Measurements from ENCODE around the gene UGGT2. TPM values are rescaled to one million over a fixed set of nuclear protein-coding genes. Genes with fewer than 3 reads are reported as not detected.

UGGT2 gene
- total and polyA plus RNA-seq, 9 of the 15 experiments (the other 6 are each of a cell fraction or from before 2014, with no cell fraction given), result 3.5 to 24.5 (median 18.3) TPM

DNA sequence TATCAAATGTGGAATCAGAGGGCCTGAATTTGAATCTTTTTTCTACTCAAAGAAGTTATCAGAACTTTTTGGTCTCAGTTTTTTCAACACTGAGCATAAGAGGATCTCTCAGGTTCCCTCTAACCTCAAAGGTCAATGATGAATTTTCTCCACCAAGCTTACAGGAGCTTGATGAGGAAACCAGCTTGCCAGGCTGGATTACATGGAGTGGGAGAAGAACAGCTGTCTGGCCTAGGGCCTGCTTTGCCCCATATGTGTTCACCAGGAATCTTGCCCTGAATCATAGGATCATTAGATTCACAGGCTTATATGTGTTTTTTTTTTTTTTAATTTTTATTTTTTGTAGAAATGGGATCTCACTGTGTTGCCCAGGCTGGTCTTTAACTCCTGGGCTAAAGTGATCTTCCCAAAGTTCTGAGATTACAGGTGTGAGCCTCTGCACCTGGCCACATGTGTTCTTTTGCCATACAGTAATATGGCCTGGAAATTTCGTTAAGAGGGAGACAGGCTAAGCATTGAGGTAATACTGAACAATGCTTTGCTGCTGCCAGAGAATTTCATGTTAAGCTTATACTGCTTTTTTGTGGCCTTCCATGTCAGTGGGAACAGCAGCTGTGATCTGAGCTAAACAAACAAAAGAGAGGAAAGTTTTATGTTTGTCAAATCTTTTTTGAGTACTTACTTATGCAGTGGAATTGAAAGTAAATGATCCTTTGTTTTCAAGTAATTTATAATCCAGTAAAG lies 265.7 kb downstream of the UGGT2 start:
- no peaks in the 10 kb centered on the region for H3K79me2 ChIP-seq (ENCODE audit: control insufficient read depth, insufficient read depth, low read length)
- peaks cover 45% of the 10 kb centered on the region; the same call in 2 of the 3 replicates for H3K36me3 ChIP-seq (ENCODE audit: control insufficient read depth, insufficient read depth, low read length)
- no peaks in the 10 kb centered on the region for H3K9me3 ChIP-seq (replicated peaks; ENCODE audit: control insufficient read depth, insufficient read depth, low read depth, low read length)
- no peak overlapping the region for H2AFZ ChIP-seq (ENCODE audit: low read depth, low read length)
- intact Hi-C loops (cut with micrococcal nuclease) (no loop called here), in situ Hi-C loops (cut with MboI) (no loop called here)
- H3K27ac ChIP-seq (ENCODE audit: extremely low read depth, low read depth, low read length), result no peak overlapping the region
- no peaks in the 10 kb centered on the region for H3K9me1 ChIP-seq (ENCODE audit: control insufficient read depth, insufficient read depth, low read length)
- H3K9ac ChIP-seq (ENCODE audit: insufficient read depth in 1 of 2, low read depth in 2 of 2, low read length in 2 of 2), result no peak overlapping the region
- no peaks in the 10 kb centered on the region for H3K4me1 ChIP-seq (replicated peaks in 1 of 2; ENCODE audit: control insufficient read depth in 2 of 2, insufficient read depth in 2 of 2, low read length in 2 of 2)
- WGBS (ENCODE audit: insufficient coverage, low coverage, missing lambda C conversion rate), result 8% methylated on average over 1 of the region's 1 CpG
- H4K20me1 ChIP-seq (replicated peaks; ENCODE audit: control insufficient read depth, insufficient read depth, low read length), result no peaks in the 10 kb centered on the region
- no peaks in the 10 kb centered on the region for H3K27me3 ChIP-seq (ENCODE audit: control insufficient read depth in 2 of 2, insufficient read depth in 2 of 2, low read length in 2 of 2)
- ATAC-seq (no peak), DNase-seq (ENCODE audit: extremely low read depth in 1 of 4, low spot score in 3 of 4) (no peak), FAIRE-seq (no peak)
- H3K4me2 ChIP-seq (ENCODE audit: insufficient read depth, low read length), result no peak overlapping the region
- POLR2A ChIA-PET, result interaction anchor here (1.2 kb wide), 1 partner anchor 111 kb away, joined by 4 read pairs; the partner anchor contains the start of gene DNAJC3
- no TSS peak for BruUV-seq (replicated peaks)
- H3K4me3 ChIP-seq, result no peak overlapping the region
- CTCF ChIA-PET (ENCODE audit: low intra/inter-chr PET ratio), result interaction anchor here (0.6 kb wide), 1 partner anchor 1548 kb away, joined by 3 read pairs; no protein-coding TSS in a partner anchor
- TF ChIP-seq, protein P1, sequence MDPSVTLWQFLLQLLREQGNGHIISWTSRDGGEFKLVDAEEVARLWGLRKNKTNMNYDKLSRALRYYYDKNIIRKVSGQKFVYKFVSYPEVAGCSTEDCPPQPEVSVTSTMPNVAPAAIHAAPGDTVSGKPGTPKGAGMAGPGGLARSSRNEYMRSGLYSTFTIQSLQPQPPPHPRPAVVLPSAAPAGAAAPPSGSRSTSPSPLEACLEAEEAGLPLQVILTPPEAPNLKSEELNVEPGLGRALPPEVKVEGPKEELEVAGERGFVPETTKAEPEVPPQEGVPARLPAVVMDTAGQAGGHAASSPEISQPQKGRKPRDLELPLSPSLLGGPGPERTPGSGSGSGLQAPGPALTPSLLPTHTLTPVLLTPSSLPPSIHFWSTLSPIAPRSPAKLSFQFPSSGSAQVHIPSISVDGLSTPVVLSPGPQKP (CRISPR knock-in tag; IDR thresholded peaks at IDR 0.05), result no peak
- TF ChIP-seq MEF2D (tag; conservative IDR thresholded peaks at IDR 0.05; ENCODE audit: low read depth) (no peak), ZKSCAN8 (CRISPR knock-in tag; IDR thresholded peaks at IDR 0.05) (no peak), SP2 (IDR thresholded peaks at IDR 0.05; ENCODE audit: extremely low read depth, low read depth, low read length, poor library complexity, severe bottlenecking) (no peak), EGR1 (conservative IDR thresholded peaks at IDR 0.05) (no peak), ILF3 (IDR thresholded peaks at IDR 0.05; ENCODE audit: borderline replicate concordance) (no peak), RAD51 (IDR thresholded peaks at IDR 0.05; ENCODE audit: borderline replicate concordance, low read depth) (no peak), SMARCE1 (IDR thresholded peaks at IDR 0.05) (no peak), RBFOX2 (IDR thresholded peaks at IDR 0.05; ENCODE audit: low read depth, low read length) (no peak), FOS (IDR thresholded peaks at IDR 0.05; ENCODE audit: extremely low read depth, insufficient read length) (no peak), CCNT2 (IDR thresholded peaks at IDR 0.05; ENCODE audit: borderline replicate concordance, extremely low read depth, insufficient read length, low read depth, low read length) (no peak)
- TF ChIP-seq, protein P2, sequence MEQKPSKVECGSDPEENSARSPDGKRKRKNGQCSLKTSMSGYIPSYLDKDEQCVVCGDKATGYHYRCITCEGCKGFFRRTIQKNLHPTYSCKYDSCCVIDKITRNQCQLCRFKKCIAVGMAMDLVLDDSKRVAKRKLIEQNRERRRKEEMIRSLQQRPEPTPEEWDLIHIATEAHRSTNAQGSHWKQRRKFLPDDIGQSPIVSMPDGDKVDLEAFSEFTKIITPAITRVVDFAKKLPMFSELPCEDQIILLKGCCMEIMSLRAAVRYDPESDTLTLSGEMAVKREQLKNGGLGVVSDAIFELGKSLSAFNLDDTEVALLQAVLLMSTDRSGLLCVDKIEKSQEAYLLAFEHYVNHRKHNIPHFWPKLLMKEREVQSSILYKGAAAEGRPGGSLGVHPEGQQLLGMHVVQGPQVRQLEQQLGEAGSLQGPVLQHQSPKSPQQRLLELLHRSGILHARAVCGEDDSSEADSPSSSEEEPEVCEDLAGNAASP (IDR thresholded peaks at IDR 0.05), result no peak
- TF ChIP-seq, protein P3, sequence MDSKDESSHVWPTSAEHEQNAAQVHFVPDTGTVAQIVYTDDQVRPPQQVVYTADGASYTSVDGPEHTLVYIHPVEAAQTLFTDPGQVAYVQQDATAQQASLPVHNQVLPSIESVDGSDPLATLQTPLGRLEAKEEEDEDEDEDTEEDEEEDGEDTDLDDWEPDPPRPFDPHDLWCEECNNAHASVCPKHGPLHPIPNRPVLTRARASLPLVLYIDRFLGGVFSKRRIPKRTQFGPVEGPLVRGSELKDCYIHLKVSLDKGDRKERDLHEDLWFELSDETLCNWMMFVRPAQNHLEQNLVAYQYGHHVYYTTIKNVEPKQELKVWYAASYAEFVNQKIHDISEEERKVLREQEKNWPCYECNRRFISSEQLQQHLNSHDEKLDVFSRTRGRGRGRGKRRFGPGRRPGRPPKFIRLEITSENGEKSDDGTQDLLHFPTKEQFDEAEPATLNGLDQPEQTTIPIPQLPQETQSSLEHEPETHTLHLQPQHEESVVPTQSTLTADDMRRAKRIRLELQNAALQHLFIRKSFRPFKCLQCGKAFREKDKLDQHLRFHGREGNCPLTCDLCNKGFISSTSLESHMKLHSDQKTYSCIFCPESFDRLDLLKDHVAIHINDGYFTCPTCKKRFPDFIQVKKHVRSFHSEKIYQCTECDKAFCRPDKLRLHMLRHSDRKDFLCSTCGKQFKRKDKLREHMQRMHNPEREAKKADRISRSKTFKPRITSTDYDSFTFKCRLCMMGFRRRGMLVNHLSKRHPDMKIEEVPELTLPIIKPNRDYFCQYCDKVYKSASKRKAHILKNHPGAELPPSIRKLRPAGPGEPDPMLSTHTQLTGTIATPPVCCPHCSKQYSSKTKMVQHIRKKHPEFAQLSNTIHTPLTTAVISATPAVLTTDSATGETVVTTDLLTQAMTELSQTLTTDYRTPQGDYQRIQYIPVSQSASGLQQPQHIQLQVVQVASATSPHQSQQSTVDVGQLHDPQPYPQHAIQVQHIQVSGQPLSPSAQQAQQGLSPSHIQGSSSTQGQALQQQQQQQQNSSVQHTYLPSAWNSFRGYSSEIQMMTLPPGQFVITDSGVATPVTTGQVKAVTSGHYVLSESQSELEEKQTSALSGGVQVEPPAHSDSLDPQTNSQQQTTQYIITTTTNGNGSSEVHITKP (IDR thresholded peaks at IDR 0.05; ENCODE audit: partially characterized antibody), result no peak
- TF ChIP-seq, protein P4, sequence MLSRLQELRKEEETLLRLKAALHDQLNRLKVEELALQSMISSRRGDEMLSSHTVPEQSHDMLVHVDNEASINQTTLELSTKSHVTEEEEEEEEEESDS (CRISPR knock-in tag; IDR thresholded peaks at IDR 0.05), result no peak
- TF ChIP-seq, protein P5, sequence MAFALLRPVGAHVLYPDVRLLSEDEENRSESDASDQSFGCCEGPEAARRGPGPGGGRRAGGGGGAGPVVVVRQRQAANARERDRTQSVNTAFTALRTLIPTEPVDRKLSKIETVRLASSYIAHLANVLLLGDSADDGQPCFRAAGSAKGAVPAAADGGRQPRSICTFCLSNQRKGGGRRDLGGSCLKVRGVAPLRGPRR (CRISPR knock-in tag; IDR thresholded peaks at IDR 0.05), result no peak
